ENCODE results near the gene ALAD.
A peak's percentile ranks its signal among the peaks of the same experiment; 100 is the strongest.

ALAD gene

GRCh38 chr9:113349445-113350094, 51.5 kb downstream of the ALAD start, which contains the start of gene BSPRY:
TSS of gene BSPRY (plus strand) at chr9:113349541. CDS start at chr9:113349580, 39 bp downstream.
- Histone ChIP-seq H2AK5ac (ENCODE audit: low read length) (no peak within 1 kb of the TSS), H2BK120ac (ENCODE audit: low read depth, low read length) (no peak within 1 kb of the TSS), H3K4ac (ENCODE audit: low read depth, low read length) (no peak within 1 kb of the TSS), H3K56ac (ENCODE audit: low read length) (peak within 1 kb of the TSS; percentile 58), H3K27me3 (ENCODE audit: insufficient read depth, low read length, poor library complexity) (peaks cover 10% of the 10 kb centered on the region), H3K23ac (ENCODE audit: low read length) (no peak within 1 kb of the TSS), H3K4me2 (ENCODE audit: low read length) (peak within 1 kb of the TSS; percentile 18), H2BK5ac (ENCODE audit: low read length) (no peak within 1 kb of the TSS), H3K9ac (ENCODE audit: low read length) (no peak within 1 kb of the TSS), H3K27ac (ENCODE audit: low read depth, low read length) (no peak within 1 kb of the TSS), H4K5ac (ENCODE audit: low read length) (no peak within 1 kb of the TSS), H3K79me2 (ENCODE audit: control insufficient read depth, insufficient read depth, low read length) (no peaks in the 10 kb centered on the region), H2BK15ac (replicated peaks; ENCODE audit: low read depth) (no peak within 1 kb of the TSS), H3K79me1 (ENCODE audit: low read length) (no peaks in the 10 kb centered on the region), H3K36me3 (ENCODE audit: control insufficient read depth, insufficient read depth, low read length) (no peaks in the 10 kb centered on the region), H3K18ac (ENCODE audit: low read length) (peak within 1 kb of the TSS; percentile 25), H4K8ac (ENCODE audit: low read depth, low read length) (no peak within 1 kb of the TSS), H3K4me3 (ENCODE audit: low read length) (no peak within 1 kb of the TSS), H3K4me1 (ENCODE audit: control insufficient read depth, low read depth, low read length) (no peaks in the 10 kb centered on the region)
- no peak for DNase-seq
- WGBS (ENCODE audit: extremely low coverage, insufficient coverage, low lambda C conversion rate) = no CpG with 5 or more reads among the region's 71 CpGs

DNA sequence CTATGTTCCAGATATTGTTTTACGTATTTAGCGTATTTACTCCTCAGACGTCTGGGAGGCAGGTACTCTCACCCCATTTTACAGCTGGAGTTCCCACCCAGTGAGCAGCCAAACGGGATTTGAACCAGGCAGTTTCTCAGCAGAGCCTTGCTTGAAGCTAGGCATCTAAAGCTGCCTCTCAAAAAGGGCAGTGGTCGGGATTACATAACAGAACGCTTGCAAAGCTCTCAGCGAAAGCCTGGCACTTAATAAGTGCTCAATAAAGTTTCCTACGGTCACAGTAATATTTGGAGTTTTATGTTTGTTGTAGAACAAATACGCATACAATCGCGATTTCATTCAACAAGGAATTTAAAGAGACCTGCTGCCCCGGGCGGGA, 52.0 kb downstream of the ALAD start:
- Histone ChIP-seq H3K56ac (ENCODE audit: low read length) (no peak overlapping the region), H2BK15ac (replicated peaks; ENCODE audit: low read depth) (no peak overlapping the region), H3K79me1 (ENCODE audit: low read length) (no peaks in the 10 kb centered on the region), H4K8ac (ENCODE audit: low read depth, low read length) (no peak overlapping the region), H4K5ac (ENCODE audit: low read length) (no peak overlapping the region), H3K27me3 (ENCODE audit: insufficient read depth, low read length, poor library complexity) (peaks cover 10% of the 10 kb centered on the region), H3K27ac (ENCODE audit: low read depth, low read length) (no peak overlapping the region), H3K4ac (ENCODE audit: low read depth, low read length) (no peak overlapping the region), H3K18ac (ENCODE audit: low read length) (no peak overlapping the region), H3K9ac (ENCODE audit: low read length) (no peak overlapping the region), H3K4me2 (ENCODE audit: low read length) (no peak overlapping the region), H2BK120ac (ENCODE audit: low read depth, low read length) (no peak overlapping the region), H3K36me3 (ENCODE audit: control insufficient read depth, insufficient read depth, low read length) (no peaks in the 10 kb centered on the region), H2BK5ac (ENCODE audit: low read length) (no peak overlapping the region), H3K4me1 (ENCODE audit: control insufficient read depth, low read depth, low read length) (no peaks in the 10 kb centered on the region), H3K23ac (ENCODE audit: low read length) (no peak overlapping the region), H3K4me3 (ENCODE audit: low read length) (no peak overlapping the region), H2AK5ac (ENCODE audit: low read length) (no peak overlapping the region), H3K79me2 (ENCODE audit: control insufficient read depth, insufficient read depth, low read length) (no peaks in the 10 kb centered on the region)
- no peak for DNase-seq
- no CpG with 5 or more reads among the region's 13 CpGs for WGBS (ENCODE audit: extremely low coverage, insufficient coverage, low lambda C conversion rate)

- Histone ChIP-seq H3K9ac (ENCODE audit: low read length) (no peak overlapping the region), H3K79me1 (ENCODE audit: low read length) (no peaks in the 10 kb centered on the region), H4K8ac (ENCODE audit: low read depth, low read length) (no peak overlapping the region), H3K27ac (ENCODE audit: low read depth, low read length) (no peak overlapping the region), H3K23ac (ENCODE audit: low read length) (no peak overlapping the region), H2BK120ac (ENCODE audit: low read depth, low read length) (no peak overlapping the region), H3K4me1 (ENCODE audit: control insufficient read depth, low read depth, low read length) (no peaks in the 10 kb centered on the region), H3K36me3 (ENCODE audit: control insufficient read depth, insufficient read depth, low read length) (no peaks in the 10 kb centered on the region), H3K79me2 (ENCODE audit: control insufficient read depth, insufficient read depth, low read length) (no peaks in the 10 kb centered on the region), H4K5ac (ENCODE audit: low read length) (no peak overlapping the region), H2AK5ac (ENCODE audit: low read length) (no peak overlapping the region), H3K4me2 (ENCODE audit: low read length) (no peak overlapping the region), H3K18ac (ENCODE audit: low read length) (no peak overlapping the region), H3K27me3 (ENCODE audit: insufficient read depth, low read length, poor library complexity) (peaks cover 10% of the 10 kb centered on the region), H3K4me3 (ENCODE audit: low read length) (no peak overlapping the region), H3K4ac (ENCODE audit: low read depth, low read length) (no peak overlapping the region), H3K56ac (ENCODE audit: low read length) (no peak overlapping the region), H2BK5ac (ENCODE audit: low read length) (no peak overlapping the region), H2BK15ac (replicated peaks; ENCODE audit: low read depth) (no peak overlapping the region)
- WGBS (ENCODE audit: extremely low coverage, insufficient coverage, low lambda C conversion rate) = no CpG with 5 or more reads among the region's 3 CpGs
- no peak for DNase-seq
These were observed 52.6 kb downstream of the ALAD start for GRCh38 chr9:113348437-113348836.

- no peaks in the 10 kb centered on the region for H3K36me3 ChIP-seq (ENCODE audit: control insufficient read depth, insufficient read depth, low read length)
- no peak overlapping the region for H4K8ac ChIP-seq (ENCODE audit: low read depth, low read length)
- no CpG with 5 or more reads among the region's 1 CpG for WGBS (ENCODE audit: extremely low coverage, insufficient coverage, low lambda C conversion rate)
- H3K79me2 ChIP-seq (ENCODE audit: control insufficient read depth, insufficient read depth, low read length) = no peaks in the 10 kb centered on the region
- H3K4me2 ChIP-seq (ENCODE audit: low read length) = no peak overlapping the region
- no peak overlapping the region for H2BK15ac ChIP-seq (replicated peaks; ENCODE audit: low read depth)
- H3K79me1 ChIP-seq (ENCODE audit: low read length) = no peaks in the 10 kb centered on the region
- H4K5ac ChIP-seq (ENCODE audit: low read length) = no peak overlapping the region
- H2AK5ac ChIP-seq (ENCODE audit: low read length) = no peak overlapping the region
- H2BK5ac ChIP-seq (ENCODE audit: low read length) = no peak overlapping the region
- no peak overlapping the region for H3K18ac ChIP-seq (ENCODE audit: low read length)
- no peak overlapping the region for H3K4me3 ChIP-seq (ENCODE audit: low read length)
- no peak overlapping the region for H3K56ac ChIP-seq (ENCODE audit: low read length)
- no peak overlapping the region for H3K23ac ChIP-seq (ENCODE audit: low read length)
- no peak overlapping the region for H3K27ac ChIP-seq (ENCODE audit: low read depth, low read length)
- no peaks in the 10 kb centered on the region for H3K4me1 ChIP-seq (ENCODE audit: control insufficient read depth, low read depth, low read length)
- H3K4ac ChIP-seq (ENCODE audit: low read depth, low read length) = no peak overlapping the region
- H3K9ac ChIP-seq (ENCODE audit: low read length) = no peak overlapping the region
- H3K27me3 ChIP-seq (ENCODE audit: insufficient read depth, low read length, poor library complexity) = peaks cover 10% of the 10 kb centered on the region
- H2BK120ac ChIP-seq (ENCODE audit: low read depth, low read length) = no peak overlapping the region
- DNase-seq = no peak
These were observed 55.4 kb downstream of the ALAD start for GRCh38 chr9:113345671-113346070.

DNA sequence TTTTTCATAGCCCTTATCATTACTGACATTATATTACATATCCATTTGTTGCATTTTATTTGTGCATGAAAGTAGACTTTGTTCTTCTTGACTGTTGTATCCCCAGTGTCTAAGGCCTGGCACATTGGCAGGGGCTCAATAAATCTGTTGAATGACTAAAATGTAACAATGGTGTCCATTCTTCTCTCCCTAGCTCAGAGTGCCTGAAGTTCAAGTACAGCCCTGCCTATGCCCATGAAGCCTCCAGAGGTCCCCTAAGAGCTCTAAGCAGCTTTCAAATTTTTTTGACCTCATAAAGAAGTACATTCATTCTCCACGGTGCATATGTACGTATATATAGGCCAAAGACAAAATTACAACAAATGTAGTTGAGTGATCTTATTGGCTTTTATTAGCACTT, 55.9 kb downstream of the ALAD start:
- no peaks in the 10 kb centered on the region for H3K4me1 ChIP-seq (ENCODE audit: control insufficient read depth, low read depth, low read length)
- no peak overlapping the region for H3K18ac ChIP-seq (ENCODE audit: low read length)
- no peak overlapping the region for H3K9ac ChIP-seq (ENCODE audit: low read length)
- H4K8ac ChIP-seq (ENCODE audit: low read depth, low read length) = no peak overlapping the region
- peaks cover 9% of the 10 kb centered on the region for H3K27me3 ChIP-seq (ENCODE audit: insufficient read depth, low read length, poor library complexity)
- H3K4me2 ChIP-seq (ENCODE audit: low read length) = no peak overlapping the region
- no peak overlapping the region for H3K56ac ChIP-seq (ENCODE audit: low read length)
- DNase-seq = no peak
- H3K23ac ChIP-seq (ENCODE audit: low read length) = no peak overlapping the region
- H2BK15ac ChIP-seq (replicated peaks; ENCODE audit: low read depth) = no peak overlapping the region
- no peak overlapping the region for H3K27ac ChIP-seq (ENCODE audit: low read depth, low read length)
- H3K4me3 ChIP-seq (ENCODE audit: low read length) = no peak overlapping the region
- no peak overlapping the region for H2AK5ac ChIP-seq (ENCODE audit: low read length)
- no peak overlapping the region for H3K4ac ChIP-seq (ENCODE audit: low read depth, low read length)
- H3K79me1 ChIP-seq (ENCODE audit: low read length) = no peaks in the 10 kb centered on the region
- H3K79me2 ChIP-seq (ENCODE audit: control insufficient read depth, insufficient read depth, low read length) = no peaks in the 10 kb centered on the region
- no peak overlapping the region for H4K5ac ChIP-seq (ENCODE audit: low read length)
- no peak overlapping the region for H2BK120ac ChIP-seq (ENCODE audit: low read depth, low read length)
- no peak overlapping the region for H2BK5ac ChIP-seq (ENCODE audit: low read length)
- no CpG with 5 or more reads among the region's 2 CpGs for WGBS (ENCODE audit: extremely low coverage, insufficient coverage, low lambda C conversion rate)
- no peaks in the 10 kb centered on the region for H3K36me3 ChIP-seq (ENCODE audit: control insufficient read depth, insufficient read depth, low read length)

- Histone ChIP-seq H2BK5ac (ENCODE audit: low read length) (no peak overlapping the region), H3K27ac (ENCODE audit: low read depth, low read length) (no peak overlapping the region), H3K4me2 (ENCODE audit: low read length) (no peak overlapping the region), H3K4ac (ENCODE audit: low read depth, low read length) (no peak overlapping the region), H3K79me1 (ENCODE audit: low read length) (no peaks in the 10 kb centered on the region), H4K8ac (ENCODE audit: low read depth, low read length) (no peak overlapping the region), H3K23ac (ENCODE audit: low read length) (no peak overlapping the region), H3K27me3 (ENCODE audit: insufficient read depth, low read length, poor library complexity) (no peaks in the 10 kb centered on the region), H2BK120ac (ENCODE audit: low read depth, low read length) (no peak overlapping the region), H3K4me3 (ENCODE audit: low read length) (no peak overlapping the region), H2BK15ac (replicated peaks; ENCODE audit: low read depth) (no peak overlapping the region), H4K5ac (ENCODE audit: low read length) (no peak overlapping the region), H2AK5ac (ENCODE audit: low read length) (no peak overlapping the region), H3K36me3 (ENCODE audit: control insufficient read depth, insufficient read depth, low read length) (no peaks in the 10 kb centered on the region), H3K79me2 (ENCODE audit: control insufficient read depth, insufficient read depth, low read length) (no peaks in the 10 kb centered on the region), H3K56ac (ENCODE audit: low read length) (no peak overlapping the region), H3K18ac (ENCODE audit: low read length) (no peak overlapping the region), H3K9ac (ENCODE audit: low read length) (no peak overlapping the region), H3K4me1 (ENCODE audit: control insufficient read depth, low read depth, low read length) (no peaks in the 10 kb centered on the region)
- DNase-seq = no peak
- WGBS (ENCODE audit: extremely low coverage, insufficient coverage, low lambda C conversion rate) = no CpG with 5 or more reads among the region's 1 CpG
These were observed 57.3 kb downstream of the ALAD start for GRCh38 chr9:113343732-113344231.

Measured in mesendoderm (in vitro differentiated cells).